WERI-Rb-1 (cell line): ENCODE results near the gene SCYL3.
"Not testable (repeated sequence)": the region's sequence is repeated elsewhere in the genome, so short reads cannot be mapped to it uniquely, and the experiment has no call there.

Source experiments
- DNase-seq: peaks from one replicate; pipeline ENCODE4 v3.0.0-alpha.2; 2020
- H3K27ac ChIP-seq: fragments of 250-450 bp; sonication (Bioruptor Pico); 2 replicates; pipeline ENCODE4 v1.5.1; 2020; ENCODE audit warnings: mild to moderate bottlenecking, moderate library complexity
- H3K27me3 ChIP-seq: fragments of 250-450 bp; sonication (Bioruptor Pico); 2 replicates; pipeline ENCODE4 v1.5.1; 2021; ENCODE audit warnings: mild to moderate bottlenecking, low read depth, moderate library complexity; ENCODE audit not compliant: insufficient read depth, severe bottlenecking
- H3K36me3 ChIP-seq: fragments of 250-450 bp; sonication (Bioruptor Pico); 2 replicates; pipeline ENCODE4 v1.5.1; 2020; ENCODE audit warnings: mild to moderate bottlenecking, moderate library complexity
- H3K4me3 ChIP-seq: 2 replicates; pipeline ENCODE4 v1.5.1; 2011; ENCODE audit warnings: low read depth, mild to moderate bottlenecking, control low read depth, low read length
- H3K9me3 ChIP-seq: fragments of 250-450 bp; sonication (Bioruptor Pico); 2 replicates; pipeline ENCODE4 v1.5.1; 2021; ENCODE audit warnings: mild to moderate bottlenecking, moderate library complexity; ENCODE audit not compliant: severe bottlenecking
- CTCF ChIP-seq: IDR thresholded peaks from 2 replicates; pipeline ENCODE4 v1.5.1; 2011; ENCODE audit warnings: low read depth, mild to moderate bottlenecking, control low read depth, inconsistent platforms, low read length

SCYL3 gene

GRCh38 chr1:169812131-169812530, 81.6 kb downstream of the SCYL3 start:
- no peak for TF ChIP-seq CTCF
- DNase-seq = no peak
- H3K4me3 ChIP-seq = no peak overlapping the region
- H3K9me3 ChIP-seq = no peaks in the 10 kb centered on the region
- no peak overlapping the region for H3K27ac ChIP-seq
- H3K27me3 ChIP-seq = no peaks in the 10 kb centered on the region
- H3K36me3 ChIP-seq = no peaks in the 10 kb centered on the region

- H3K9me3 ChIP-seq, DNase-seq, H3K36me3 ChIP-seq: not testable (repeated sequence)
Observed at GRCh38 chr1:169811418-169812035, 82.2 kb downstream of the SCYL3 start.

GRCh38 chr1:169809370-169810095, 84.2 kb downstream of the SCYL3 start:
- H3K27me3 ChIP-seq = no peaks in the 10 kb centered on the region
- TF ChIP-seq CTCF = no peak
- no peak for DNase-seq
- H3K4me3 ChIP-seq = no peak overlapping the region
- H3K36me3 ChIP-seq = no peaks in the 10 kb centered on the region
- H3K9me3 ChIP-seq = no peaks in the 10 kb centered on the region
- no peak overlapping the region for H3K27ac ChIP-seq

More at GRCh38 chr1:169811418-169812035, 82.2 kb downstream of the SCYL3 start:
- H3K4me3 ChIP-seq, H3K27ac ChIP-seq, H3K27me3 ChIP-seq: not testable (repeated sequence)

GRCh38 chr1:169804941-169805340, 88.8 kb downstream of the SCYL3 start:
- Histone ChIP-seq H3K27me3 (no peaks in the 10 kb centered on the region), H3K27ac (no peak overlapping the region), H3K36me3 (no peaks in the 10 kb centered on the region), H3K4me3 (no peak overlapping the region), H3K9me3 (no peaks in the 10 kb centered on the region)
- no peak for TF ChIP-seq CTCF
- no peak for DNase-seq

GRCh38 chr1:169802888-169803287, 90.8 kb downstream of the SCYL3 start:
- H3K36me3 ChIP-seq = no peaks in the 10 kb centered on the region
- no peak for TF ChIP-seq CTCF

More at GRCh38 chr1:169802888-169803287, 90.8 kb downstream of the SCYL3 start:
- no peaks in the 10 kb centered on the region for H3K9me3 ChIP-seq
- no peaks in the 10 kb centered on the region for H3K27me3 ChIP-seq
- H3K4me3 ChIP-seq = no peak overlapping the region
- DNase-seq = no peak
- no peak overlapping the region for H3K27ac ChIP-seq
